Measurements from ENCODE around the gene TIAM1.
A peak's percentile ranks its signal among the peaks of the same experiment; 100 is the strongest.

TIAM1 gene

DNA sequence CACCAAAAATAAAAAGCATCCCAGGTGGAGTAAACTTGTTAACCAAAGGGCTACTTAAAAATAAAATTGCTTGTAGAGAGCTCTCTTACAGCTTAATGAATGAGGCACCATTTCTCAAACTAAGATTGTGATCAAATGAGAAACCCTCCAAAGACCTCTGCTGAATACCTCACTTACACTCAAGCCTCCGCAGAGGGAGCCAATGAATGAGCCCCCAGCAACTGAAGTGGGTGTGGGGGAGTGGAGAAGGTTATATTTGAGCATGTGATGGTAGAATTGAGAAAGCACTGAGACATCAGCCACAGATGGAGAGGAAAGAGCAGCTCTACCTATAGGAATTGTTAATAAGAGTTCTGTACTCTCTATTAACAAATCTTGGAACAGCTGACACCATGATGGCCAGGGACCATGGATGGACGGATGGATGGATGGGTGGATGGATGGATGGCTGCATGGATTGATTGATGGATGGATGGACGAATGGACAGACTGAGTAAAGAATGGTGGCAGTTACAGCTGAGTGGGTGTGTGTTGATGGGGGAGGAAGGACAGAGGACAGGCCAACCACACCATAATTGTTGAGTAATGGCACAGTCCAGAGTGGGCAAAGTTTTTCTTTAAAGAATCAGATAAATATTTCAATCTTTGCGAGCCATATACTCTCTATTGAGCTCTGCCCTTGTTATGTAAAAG is 20.3 kb upstream of the TIAM1 start:
- Mint-ChIP-seq H3K9me3 (peaks cover 6% of the 10 kb centered on the region), H3K4me1 (no peaks in the 10 kb centered on the region), H3K27me3 (no peaks in the 10 kb centered on the region), H3K36me3 (no peaks in the 10 kb centered on the region), H3K4me3 (no peak overlapping the region), H3K27ac (no peak overlapping the region)
- no peak for ATAC-seq

DNA sequence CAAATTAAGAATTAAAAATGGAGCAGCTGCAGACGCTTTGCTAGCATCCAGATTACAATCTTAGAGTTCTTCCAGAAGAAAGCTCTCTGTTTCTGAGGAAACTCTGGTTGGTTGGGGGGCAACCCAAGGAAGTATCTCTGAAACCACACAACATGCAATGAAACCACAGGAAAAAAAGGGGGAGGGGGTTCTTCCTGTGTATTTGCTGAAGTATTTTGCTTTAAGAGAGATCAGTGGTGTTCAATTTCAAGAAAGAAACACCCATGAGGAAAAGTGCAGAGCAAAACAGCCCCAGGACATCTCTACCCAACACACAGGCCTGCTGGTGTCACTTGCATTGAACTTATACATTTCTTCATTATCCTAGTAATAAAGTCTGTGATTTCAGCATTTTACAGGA is 19.7 kb upstream of the TIAM1 start:
- no peaks in the 10 kb centered on the region for H3K27me3 Mint-ChIP-seq
- H3K36me3 Mint-ChIP-seq: no peaks in the 10 kb centered on the region
- H3K4me3 Mint-ChIP-seq: no peak overlapping the region
- no peak overlapping the region for H3K27ac Mint-ChIP-seq
- no peaks in the 10 kb centered on the region for H3K4me1 Mint-ChIP-seq
- no peak for ATAC-seq
- peaks cover 9% of the 10 kb centered on the region for H3K9me3 Mint-ChIP-seq

DNA sequence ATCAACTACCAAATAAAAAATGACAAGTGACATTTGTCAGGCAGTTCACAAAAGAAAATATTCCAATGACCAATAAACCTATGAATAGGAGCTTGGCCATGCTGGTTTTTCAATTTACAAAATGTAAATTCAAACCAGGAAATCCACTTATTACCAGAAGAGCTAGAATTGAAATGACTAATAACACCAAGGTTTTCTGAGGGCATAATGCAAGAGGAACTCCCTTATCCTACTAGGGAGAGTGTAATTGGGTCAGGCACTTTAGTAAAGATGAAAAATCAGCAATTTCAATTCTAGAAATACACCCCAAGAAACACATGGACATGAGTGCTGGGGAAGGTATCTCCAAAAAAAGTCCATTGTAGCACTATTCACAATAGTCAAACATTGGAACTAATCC is 16.7 kb upstream of the TIAM1 start:
- Mint-ChIP-seq H3K4me1 (no peaks in the 10 kb centered on the region), H3K27ac (no peak overlapping the region), H3K9me3 (peaks cover 9% of the 10 kb centered on the region), H3K4me3 (no peak overlapping the region), H3K36me3 (no peaks in the 10 kb centered on the region), H3K27me3 (no peaks in the 10 kb centered on the region)
- ATAC-seq: no peak

DNA sequence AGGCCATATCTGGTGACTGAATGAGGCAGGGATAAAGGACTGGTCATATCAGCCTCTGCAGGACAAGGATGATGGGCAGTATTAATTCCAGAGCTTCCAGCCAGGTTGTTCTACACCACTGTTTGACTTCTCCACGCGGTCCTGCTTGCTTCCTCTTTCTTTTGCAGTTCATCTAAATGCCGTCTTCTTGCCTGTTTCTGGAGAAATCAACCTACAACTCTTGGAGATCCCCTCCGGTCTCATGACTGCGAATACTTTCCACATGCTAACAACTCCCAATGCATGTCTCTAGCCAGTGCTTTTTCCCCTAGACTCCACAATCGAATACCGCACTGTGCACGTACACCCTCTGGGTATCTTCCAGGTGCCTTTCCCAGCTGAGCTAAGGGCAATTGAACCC is 14.1 kb upstream of the TIAM1 start:
- H3K36me3 Mint-ChIP-seq: no peaks in the 10 kb centered on the region
- no peaks in the 10 kb centered on the region for H3K27me3 Mint-ChIP-seq
- H3K4me3 Mint-ChIP-seq: no peak overlapping the region
- ATAC-seq: no peak
- H3K9me3 Mint-ChIP-seq: peaks cover 7% of the 10 kb centered on the region
- H3K4me1 Mint-ChIP-seq: no peaks in the 10 kb centered on the region
- no peak overlapping the region for H3K27ac Mint-ChIP-seq

DNA sequence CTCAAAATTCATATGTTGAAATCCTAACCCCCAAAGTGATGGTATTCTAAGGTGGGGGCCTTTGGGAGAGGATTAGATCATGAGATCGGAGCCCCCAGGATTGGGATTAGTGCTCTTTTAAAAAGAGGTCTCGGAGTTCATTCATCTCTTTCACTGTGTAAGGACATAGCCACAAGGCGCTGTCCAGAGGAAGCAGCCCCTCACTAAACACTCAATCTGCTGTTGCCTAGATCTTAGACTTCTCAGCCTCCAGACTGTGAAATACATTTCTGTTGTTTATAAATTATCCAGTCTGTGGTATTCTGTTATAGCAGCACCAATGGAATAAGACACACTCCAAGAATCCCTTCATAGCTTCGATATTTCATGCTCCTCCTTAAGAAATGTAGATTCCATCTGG is 12.4 kb upstream of the TIAM1 start:
- Mint-ChIP-seq H3K9me3 (peaks cover 7% of the 10 kb centered on the region), H3K4me1 (no peaks in the 10 kb centered on the region), H3K4me3 (no peak overlapping the region), H3K36me3 (no peaks in the 10 kb centered on the region), H3K27me3 (no peaks in the 10 kb centered on the region), H3K27ac (no peak overlapping the region)
- ATAC-seq: no peak

DNA sequence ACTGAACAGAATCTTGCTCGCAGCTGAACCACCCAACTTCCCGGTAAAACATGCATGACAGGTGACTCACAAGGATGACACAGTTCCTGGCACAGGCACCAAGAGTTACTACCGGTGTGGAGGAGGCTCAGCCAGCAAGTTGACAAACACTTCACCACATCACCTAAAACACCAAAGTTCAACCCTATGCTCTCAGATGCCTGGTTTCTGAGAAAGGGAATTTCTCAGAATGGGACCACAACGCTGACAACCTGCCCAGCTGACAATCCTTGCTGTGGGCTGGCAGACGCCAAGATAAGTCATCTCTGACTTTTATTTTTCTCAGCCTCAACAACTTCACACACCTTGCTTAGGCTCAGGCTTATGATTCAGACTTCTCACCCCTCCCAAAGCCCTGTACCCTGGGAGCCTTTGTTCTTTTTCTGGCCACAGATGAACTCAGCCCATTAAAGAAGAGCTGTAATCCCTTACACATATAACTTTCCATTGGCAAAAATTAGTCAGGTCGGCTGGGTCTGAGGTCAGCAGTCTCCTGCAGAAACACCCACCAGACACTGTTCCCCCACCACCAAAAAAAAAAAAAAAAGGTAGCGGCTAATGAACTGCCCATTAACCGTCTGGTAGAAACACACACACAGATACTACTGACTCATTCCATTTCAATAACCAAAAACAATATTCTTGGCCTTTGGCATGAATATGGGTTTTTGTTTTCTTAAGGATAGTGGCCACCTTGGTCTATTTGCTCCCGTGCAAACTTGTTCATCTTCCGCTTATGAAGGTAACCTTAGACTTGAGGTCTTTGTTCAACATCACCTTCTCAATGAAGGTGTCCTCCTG is 10.8 kb upstream of the TIAM1 start:
- Mint-ChIP-seq H3K4me3 (no peak overlapping the region), H3K4me1 (no peaks in the 10 kb centered on the region), H3K9me3 (peaks cover 7% of the 10 kb centered on the region), H3K27ac (no peak overlapping the region), H3K27me3 (no peaks in the 10 kb centered on the region), H3K36me3 (no peaks in the 10 kb centered on the region)
- peak; percentile 70 for ATAC-seq

DNA sequence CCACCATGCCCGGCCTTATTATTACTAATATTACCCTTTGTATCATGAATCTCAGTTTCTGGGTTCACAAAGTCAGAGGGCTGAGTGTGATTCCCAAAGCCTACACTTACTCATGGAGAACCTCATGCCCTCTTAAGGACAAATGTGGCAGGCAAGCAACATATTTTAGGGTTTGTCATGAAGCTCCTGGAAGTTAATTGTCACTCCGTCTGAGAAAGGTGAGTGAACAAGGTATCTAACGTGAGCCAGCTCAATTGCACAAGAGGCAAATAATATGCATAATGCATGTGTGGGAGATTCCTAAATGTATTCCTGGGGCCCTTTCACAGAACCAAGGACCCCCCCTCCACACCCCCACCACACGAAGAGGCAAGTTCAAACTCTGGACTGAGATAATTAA is 10.1 kb upstream of the TIAM1 start:
- ATAC-seq: no peak
- Mint-ChIP-seq H3K27me3 (no peaks in the 10 kb centered on the region), H3K27ac (no peak overlapping the region), H3K4me1 (no peaks in the 10 kb centered on the region), H3K9me3 (peaks cover under 1% of the 10 kb centered on the region), H3K36me3 (no peaks in the 10 kb centered on the region), H3K4me3 (no peak overlapping the region)

DNA sequence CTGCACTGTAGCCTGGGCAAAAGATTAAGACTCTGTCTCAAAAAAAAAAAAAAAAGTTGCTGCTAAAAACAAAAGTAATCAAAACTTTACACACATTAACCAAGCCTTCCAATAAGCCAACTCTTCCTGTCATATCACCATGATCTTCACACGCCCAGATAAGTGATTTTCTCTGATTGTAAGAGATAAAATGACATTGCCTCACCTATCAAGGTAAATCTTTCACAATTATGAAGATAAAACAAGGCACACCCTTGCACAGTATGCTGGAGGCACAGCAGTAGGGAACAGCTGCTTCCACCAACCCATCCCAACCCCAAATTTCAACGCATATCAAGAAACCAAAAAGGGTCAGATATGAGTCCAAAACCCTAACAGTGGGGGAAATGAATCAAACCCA is 8.8 kb upstream of the TIAM1 start:
- no peak overlapping the region for H3K27ac Mint-ChIP-seq
- H3K4me3 Mint-ChIP-seq: no peak overlapping the region
- no peaks in the 10 kb centered on the region for H3K4me1 Mint-ChIP-seq
- H3K9me3 Mint-ChIP-seq: no peaks in the 10 kb centered on the region
- no peaks in the 10 kb centered on the region for H3K36me3 Mint-ChIP-seq
- no peak for ATAC-seq
- H3K27me3 Mint-ChIP-seq: no peaks in the 10 kb centered on the region

DNA sequence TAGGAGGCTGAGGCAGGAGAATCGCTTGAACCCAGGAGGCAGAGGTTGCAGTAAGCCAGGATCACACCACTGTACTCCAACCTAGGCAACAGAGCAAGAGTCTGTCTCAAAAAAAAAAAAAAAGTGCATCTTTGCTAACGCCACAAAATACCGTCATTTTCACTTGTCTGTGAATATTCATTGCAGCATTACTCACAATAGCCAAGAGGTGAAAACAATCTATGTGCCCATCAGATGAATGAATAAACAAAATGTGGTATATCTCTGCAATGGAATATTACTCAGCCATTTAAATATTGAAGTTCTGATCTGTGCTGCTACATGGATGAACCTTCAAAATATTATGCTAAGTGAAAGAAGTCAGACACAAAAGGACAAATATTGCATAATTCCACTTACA is 7.9 kb upstream of the TIAM1 start:
- no peak overlapping the region for H3K27ac Mint-ChIP-seq
- no peak overlapping the region for H3K4me3 Mint-ChIP-seq
- H3K4me1 Mint-ChIP-seq: no peaks in the 10 kb centered on the region
- no peaks in the 10 kb centered on the region for H3K9me3 Mint-ChIP-seq
- peaks cover 7% of the 10 kb centered on the region for H3K27me3 Mint-ChIP-seq
- no peak for ATAC-seq
- no peaks in the 10 kb centered on the region for H3K36me3 Mint-ChIP-seq

DNA sequence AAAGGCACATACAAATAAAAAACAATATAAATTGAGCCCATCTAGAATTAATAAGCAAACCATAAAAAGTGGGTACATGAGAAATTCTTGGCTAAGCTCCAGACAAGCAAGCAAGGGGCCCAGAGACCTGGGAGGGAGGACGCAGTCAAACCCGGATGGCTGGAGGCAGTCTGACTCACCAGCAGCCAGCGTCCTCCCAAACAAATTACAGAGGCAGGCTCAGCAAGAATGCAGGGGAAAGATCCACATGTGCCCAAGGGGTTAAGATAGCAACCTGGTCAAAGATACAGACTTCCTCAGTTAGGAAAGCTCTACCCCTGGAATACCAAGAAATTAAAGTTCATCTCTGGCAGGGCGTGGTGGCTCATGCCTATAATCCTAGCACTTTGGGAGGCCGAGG is 7.4 kb upstream of the TIAM1 start:
- Mint-ChIP-seq H3K27ac (no peak overlapping the region), H3K4me3 (no peak overlapping the region), H3K36me3 (no peaks in the 10 kb centered on the region), H3K9me3 (no peaks in the 10 kb centered on the region), H3K27me3 (peaks cover 13% of the 10 kb centered on the region), H3K4me1 (no peaks in the 10 kb centered on the region)
- ATAC-seq: no peak

DNA sequence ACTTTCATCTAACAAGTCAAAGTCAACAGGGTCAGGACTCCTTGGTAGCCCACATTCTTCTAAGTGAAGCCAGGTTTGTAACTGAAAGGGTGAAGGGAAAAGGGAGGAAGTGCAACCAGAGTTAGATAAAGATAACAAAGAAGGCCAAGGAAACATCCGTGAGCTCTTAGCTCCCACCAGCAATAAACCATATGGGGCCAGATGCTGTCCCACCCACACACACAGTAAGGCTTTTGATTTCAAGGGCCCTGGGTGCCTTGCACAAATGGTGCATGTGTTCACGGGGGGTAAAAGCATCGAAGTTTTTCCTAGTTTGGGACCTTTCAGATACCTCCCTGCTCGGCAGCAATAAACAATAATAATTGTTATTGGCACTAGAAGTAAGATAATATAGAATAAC is 5.1 kb upstream of the TIAM1 start:
- Mint-ChIP-seq H3K36me3 (no peaks in the 10 kb centered on the region), H3K27ac (no peak overlapping the region), H3K4me1 (peaks cover 4% of the 10 kb centered on the region), H3K4me3 (no peak overlapping the region), H3K27me3 (peaks cover 34% of the 10 kb centered on the region), H3K9me3 (no peaks in the 10 kb centered on the region)
- ATAC-seq: no peak

DNA sequence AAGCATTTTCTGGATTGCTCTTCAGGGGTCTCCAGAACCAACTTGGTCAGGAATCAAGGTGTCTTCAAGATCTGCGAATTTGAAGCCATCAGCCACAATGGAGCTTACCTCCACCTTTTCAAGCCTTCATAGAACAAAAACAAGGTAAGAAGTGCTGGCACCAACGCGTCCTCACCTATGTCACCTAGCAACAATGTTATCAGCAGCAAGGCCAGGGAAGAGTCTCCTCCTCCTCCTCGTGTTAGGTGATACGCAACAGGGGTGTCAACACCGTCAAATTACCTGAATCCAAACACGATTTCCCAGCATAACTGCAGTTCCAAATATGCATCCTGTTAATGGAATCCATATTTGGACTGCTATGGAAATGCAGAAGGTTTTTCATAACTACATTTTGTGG is 4.1 kb upstream of the TIAM1 start:
- Mint-ChIP-seq H3K36me3 (no peaks in the 10 kb centered on the region), H3K4me1 (peaks cover 14% of the 10 kb centered on the region), H3K4me3 (no peak overlapping the region), H3K9me3 (no peaks in the 10 kb centered on the region), H3K27me3 (peaks cover 45% of the 10 kb centered on the region), H3K27ac (no peak overlapping the region)
- no peak for ATAC-seq

DNA sequence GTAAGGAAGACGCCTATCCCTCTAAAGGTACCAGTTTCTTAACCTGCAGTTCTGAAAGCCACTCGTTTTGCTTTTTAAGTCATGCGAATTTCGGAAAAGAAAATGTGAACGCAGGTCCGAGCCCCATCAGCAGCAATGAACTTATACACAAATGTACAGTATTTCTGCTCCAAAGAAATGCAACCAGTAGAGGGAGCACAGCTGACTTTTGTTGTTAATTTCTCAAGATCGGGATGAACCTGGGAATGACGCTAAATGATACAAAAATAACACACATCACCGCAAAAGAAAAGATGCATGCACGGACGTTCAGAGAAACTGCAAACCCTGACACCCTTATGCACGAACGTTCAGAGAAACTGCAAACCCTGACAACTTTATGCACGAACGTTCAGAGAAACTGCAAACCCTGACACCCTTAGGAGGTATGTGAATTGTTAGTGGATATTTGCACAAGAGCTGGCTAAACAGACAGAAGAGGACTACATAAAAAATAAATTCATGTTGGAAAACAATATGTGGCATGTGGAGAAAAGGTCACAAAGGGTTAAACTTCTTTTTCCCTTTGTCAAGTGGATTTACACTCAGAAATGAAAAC is 3.5 kb upstream of the TIAM1 start:
- Mint-ChIP-seq H3K4me1 (peaks cover 20% of the 10 kb centered on the region), H3K27me3 (peaks cover 51% of the 10 kb centered on the region), H3K36me3 (no peaks in the 10 kb centered on the region), H3K9me3 (no peaks in the 10 kb centered on the region), H3K27ac (no peak overlapping the region), H3K4me3 (no peak overlapping the region)
- ATAC-seq: no peak

DNA sequence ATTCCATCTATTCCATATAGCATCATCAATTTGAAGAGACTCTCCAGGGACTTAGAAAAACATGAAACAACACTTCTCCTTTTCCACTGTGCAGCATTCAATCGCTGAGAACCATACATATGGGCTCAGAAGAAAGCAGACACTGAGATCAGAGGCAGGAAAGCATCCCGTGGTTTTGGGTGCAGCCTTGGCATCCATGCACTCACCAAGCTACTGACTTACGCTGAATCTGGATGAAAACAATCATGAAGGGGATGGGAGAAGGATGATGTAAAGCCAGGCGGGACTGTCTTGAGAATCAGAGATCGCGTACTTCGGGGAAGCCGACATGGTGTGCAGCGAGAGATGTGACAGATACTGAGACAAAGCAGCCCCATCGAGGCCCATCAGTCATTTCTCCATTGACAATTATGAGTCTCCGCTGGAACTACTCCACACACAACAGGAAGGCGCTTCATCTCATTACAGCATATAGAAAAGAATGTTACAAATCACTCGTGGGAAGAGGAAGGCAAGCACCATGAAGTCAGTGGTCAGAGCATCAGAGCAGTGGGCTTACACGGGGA is 2.3 kb upstream of the TIAM1 start:
- Mint-ChIP-seq H3K9me3 (no peaks in the 10 kb centered on the region), H3K27ac (no peak overlapping the region), H3K4me1 (peaks cover 23% of the 10 kb centered on the region), H3K4me3 (no peak overlapping the region), H3K27me3 (peaks cover 57% of the 10 kb centered on the region), H3K36me3 (no peaks in the 10 kb centered on the region)
- ATAC-seq: no peak

DNA sequence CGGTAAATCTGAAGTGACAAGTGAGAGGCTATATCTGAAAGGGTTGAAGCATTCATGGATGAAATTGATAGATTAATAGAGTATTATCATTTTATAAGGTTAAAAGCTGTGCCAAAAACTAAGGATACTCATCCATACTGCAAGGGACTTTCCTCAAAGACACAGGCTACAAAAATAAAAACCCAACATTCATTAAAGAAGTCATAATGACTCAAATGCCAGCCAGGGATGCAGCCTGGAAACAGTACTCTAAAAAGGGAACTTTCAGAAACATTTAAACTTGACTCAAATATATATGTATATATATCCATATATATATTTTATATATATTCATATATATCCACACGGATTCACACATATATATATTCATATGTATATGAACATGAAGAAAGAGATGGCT is 1.1 kb upstream of the TIAM1 start:
- peaks cover 69% of the 10 kb centered on the region for H3K27me3 Mint-ChIP-seq
- no peak for ATAC-seq
- peaks cover 29% of the 10 kb centered on the region for H3K4me1 Mint-ChIP-seq
- no peaks in the 10 kb centered on the region for H3K36me3 Mint-ChIP-seq
- H3K27ac Mint-ChIP-seq: no peak overlapping the region
- H3K4me3 Mint-ChIP-seq: no peak overlapping the region
- no peaks in the 10 kb centered on the region for H3K9me3 Mint-ChIP-seq
